ENCODE measurements around the gene CHP2. TPM values are rescaled to one million over a fixed set of nuclear protein-coding genes. Genes with fewer than 3 reads are reported as not detected.

Gene CHP2
- total and polyA plus RNA-seq, 9 donors: 0.04 to 10.4 (median 0.11) TPM

DNA sequence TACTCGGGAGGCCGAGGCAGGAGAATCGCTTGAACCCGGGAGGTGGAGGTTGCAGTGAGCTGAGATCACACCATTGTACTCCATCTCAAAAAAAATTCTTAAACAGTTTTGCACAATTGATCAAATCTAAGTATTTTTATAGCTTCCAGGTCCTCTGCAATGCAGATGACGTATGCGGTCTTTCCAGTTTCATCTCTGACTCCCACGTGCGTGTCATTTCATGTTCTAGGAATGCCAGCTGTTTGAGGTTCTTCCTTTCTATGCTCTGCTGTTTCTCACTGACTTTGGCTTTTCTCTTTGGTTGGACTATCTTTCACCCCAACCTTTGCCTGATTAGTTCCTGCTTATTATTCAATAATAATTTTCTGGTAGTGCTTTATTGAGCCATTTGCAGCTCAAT lies 16.2 kb downstream of the CHP2 start:
- 80% methylated on average over 4 of the region's 8 CpGs for WGBS (ENCODE audit: insufficient coverage)
- H3K27me3 ChIP-seq (ENCODE audit: control insufficient read depth, insufficient read depth, low read length): no peaks in the 10 kb centered on the region
- H3K36me3 ChIP-seq (ENCODE audit: control insufficient read depth, insufficient read depth, low read length): no peaks in the 10 kb centered on the region
- H3K4me1 ChIP-seq (ENCODE audit: control insufficient read depth, insufficient read depth, low read length): no peaks in the 10 kb centered on the region
- DNase-seq: no peak
- H3K27ac ChIP-seq (ENCODE audit: low read length): no peak overlapping the region
- no peaks in the 10 kb centered on the region for H3K9me3 ChIP-seq (replicated peaks; ENCODE audit: control insufficient read depth, low read depth, low read length)
- no peak overlapping the region for H3K4me3 ChIP-seq (ENCODE audit: low read length)

DNA sequence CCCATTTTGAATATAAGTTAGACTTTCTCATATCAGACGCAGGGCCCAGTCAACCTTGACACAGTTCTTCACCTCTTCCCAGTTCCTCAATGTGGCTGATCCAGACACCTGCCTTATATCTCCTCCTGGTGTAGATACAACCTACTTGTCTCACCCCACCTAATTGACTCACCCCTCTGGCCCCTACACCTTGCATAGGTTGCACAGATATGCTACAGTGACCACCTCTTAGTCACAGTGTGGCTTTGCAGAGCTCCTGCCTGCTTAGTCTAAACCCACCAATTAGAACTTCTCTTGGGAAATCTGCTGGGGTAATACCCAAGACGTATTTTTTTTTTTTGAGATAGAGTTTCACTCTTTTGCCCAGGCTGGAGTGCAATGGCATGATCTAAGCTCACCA lies 16.8 kb downstream of the CHP2 start:
- Histone ChIP-seq H3K4me1 (ENCODE audit: control insufficient read depth, insufficient read depth, low read length) (no peaks in the 10 kb centered on the region), H3K36me3 (ENCODE audit: control insufficient read depth, insufficient read depth, low read length) (no peaks in the 10 kb centered on the region), H3K4me3 (ENCODE audit: low read length) (no peak overlapping the region), H3K27me3 (ENCODE audit: control insufficient read depth, insufficient read depth, low read length) (no peaks in the 10 kb centered on the region), H3K9me3 (replicated peaks; ENCODE audit: control insufficient read depth, low read depth, low read length) (no peaks in the 10 kb centered on the region), H3K27ac (ENCODE audit: low read length) (no peak overlapping the region)
- WGBS (ENCODE audit: insufficient coverage): 0% methylated on average over 1 of the region's 2 CpGs
- DNase-seq: no peak

DNA sequence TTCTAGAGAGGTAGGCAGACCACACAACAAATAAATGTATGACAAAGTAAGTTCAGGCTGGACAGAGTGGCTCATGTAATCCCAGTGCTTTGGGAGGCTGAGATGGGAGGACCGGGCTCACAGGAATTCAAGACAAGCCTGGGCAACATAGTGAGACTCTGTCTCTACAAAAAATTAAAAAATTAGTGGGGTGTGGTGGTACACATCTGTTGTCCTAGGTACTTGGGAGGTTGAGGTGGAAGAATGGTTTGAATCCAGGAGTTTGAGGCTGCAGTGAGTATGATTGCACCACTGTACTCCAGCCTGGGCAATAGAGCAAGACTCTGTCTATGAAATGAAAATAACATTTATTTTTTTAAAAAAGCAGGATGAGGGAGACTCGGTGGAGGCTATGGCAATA lies 18.5 kb downstream of the CHP2 start:
- Histone ChIP-seq H3K27me3 (ENCODE audit: control insufficient read depth, insufficient read depth, low read length) (no peaks in the 10 kb centered on the region), H3K27ac (ENCODE audit: low read length) (no peak overlapping the region), H3K36me3 (ENCODE audit: control insufficient read depth, insufficient read depth, low read length) (no peaks in the 10 kb centered on the region), H3K4me3 (ENCODE audit: low read length) (no peak overlapping the region), H3K4me1 (ENCODE audit: control insufficient read depth, insufficient read depth, low read length) (no peaks in the 10 kb centered on the region), H3K9me3 (replicated peaks; ENCODE audit: control insufficient read depth, low read depth, low read length) (no peaks in the 10 kb centered on the region)
- 83% methylated on average over 2 of the region's 2 CpGs for WGBS (ENCODE audit: insufficient coverage)
- DNase-seq: no peak

DNA sequence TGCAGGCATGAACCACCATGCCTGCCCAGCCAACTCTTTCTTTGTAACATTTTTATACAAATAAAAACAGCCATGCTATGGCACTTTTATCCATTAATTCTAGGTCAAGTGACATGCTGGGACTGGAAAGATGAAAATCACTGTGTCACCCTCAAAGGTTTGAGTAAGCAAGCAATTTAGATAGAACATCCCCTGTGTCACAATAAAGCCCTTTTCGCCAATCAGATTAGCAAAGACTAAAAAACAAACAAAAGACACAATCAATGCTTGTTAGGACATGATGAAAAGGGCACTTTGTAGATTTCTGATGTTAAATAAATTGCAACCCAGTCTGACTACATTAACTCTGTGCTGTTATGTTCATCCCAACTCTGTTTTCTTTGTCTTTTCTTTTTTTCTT lies 26.4 kb downstream of the CHP2 start:
- Histone ChIP-seq H3K4me3 (ENCODE audit: low read length) (no peak overlapping the region), H3K4me1 (ENCODE audit: control insufficient read depth, insufficient read depth, low read length) (no peaks in the 10 kb centered on the region), H3K27ac (ENCODE audit: low read length) (no peak overlapping the region), H3K9me3 (replicated peaks; ENCODE audit: control insufficient read depth, low read depth, low read length) (no peaks in the 10 kb centered on the region), H3K27me3 (ENCODE audit: control insufficient read depth, insufficient read depth, low read length) (no peaks in the 10 kb centered on the region), H3K36me3 (ENCODE audit: control insufficient read depth, insufficient read depth, low read length) (no peaks in the 10 kb centered on the region)
- no CpG with 5 or more reads among the region's 1 CpG for WGBS (ENCODE audit: insufficient coverage)
- no peak for DNase-seq

DNA sequence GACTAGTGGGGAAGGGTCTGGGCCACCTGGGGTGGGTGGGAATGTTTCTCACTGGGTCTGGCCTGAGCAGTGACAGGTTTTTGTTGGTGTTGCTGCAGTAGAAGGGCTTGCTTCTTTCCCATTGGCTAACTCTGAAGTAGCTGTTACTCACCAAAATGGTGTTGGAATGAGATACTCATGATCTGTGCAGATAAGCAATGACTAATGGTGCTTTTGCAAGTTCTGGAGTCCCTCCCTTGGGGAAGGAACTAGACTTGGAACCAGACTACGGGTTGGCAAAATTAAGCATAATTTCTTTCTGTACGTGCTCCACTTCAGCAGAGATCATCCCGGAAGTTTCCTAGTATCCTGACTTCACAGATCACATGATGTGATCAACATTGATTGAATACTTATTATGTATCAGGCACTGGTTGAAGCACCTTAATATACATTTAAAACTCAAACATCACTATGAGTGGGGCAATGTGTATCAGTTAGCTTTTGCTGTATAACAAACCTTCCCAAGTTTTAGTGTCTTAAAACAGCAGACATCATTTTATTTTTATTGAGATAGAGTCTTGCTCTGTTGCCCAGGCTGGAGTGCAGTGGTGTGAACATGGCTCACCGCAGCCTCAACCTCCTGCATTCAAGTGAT lies 30.1 kb downstream of the CHP2 start:
- no peaks in the 10 kb centered on the region for H3K36me3 ChIP-seq (ENCODE audit: control insufficient read depth, insufficient read depth, low read length)
- H3K4me1 ChIP-seq (ENCODE audit: control insufficient read depth, insufficient read depth, low read length): no peaks in the 10 kb centered on the region
- H3K9me3 ChIP-seq (replicated peaks; ENCODE audit: control insufficient read depth, low read depth, low read length): no peaks in the 10 kb centered on the region
- no peak for DNase-seq
- H3K27me3 ChIP-seq (ENCODE audit: control insufficient read depth, insufficient read depth, low read length): no peaks in the 10 kb centered on the region
- H3K27ac ChIP-seq (ENCODE audit: low read length): no peak overlapping the region
- 100% methylated on average over 1 of the region's 4 CpGs for WGBS (ENCODE audit: insufficient coverage)
- H3K4me3 ChIP-seq (ENCODE audit: low read length): no peak overlapping the region

DNA sequence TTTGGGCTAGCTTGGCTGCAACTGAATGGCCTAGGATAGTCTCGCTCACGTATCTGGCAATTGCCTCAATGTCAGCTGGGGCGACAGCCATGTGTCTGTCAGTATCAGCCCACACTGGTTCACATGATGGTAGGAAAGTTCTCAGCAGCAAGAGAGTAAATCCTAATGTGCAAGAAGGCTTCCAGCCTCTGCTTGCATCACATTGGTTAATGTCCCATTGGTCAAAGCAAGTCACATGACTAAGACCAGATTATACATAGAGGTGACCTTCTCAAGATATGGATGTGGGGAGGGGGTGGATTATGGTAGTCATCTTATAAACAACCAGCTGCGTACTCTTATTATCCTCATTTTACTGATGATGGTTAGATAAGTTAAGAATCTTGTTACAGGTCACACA lies 31.0 kb downstream of the CHP2 start:
- Histone ChIP-seq H3K36me3 (ENCODE audit: control insufficient read depth, insufficient read depth, low read length) (no peaks in the 10 kb centered on the region), H3K27ac (ENCODE audit: low read length) (no peak overlapping the region), H3K27me3 (ENCODE audit: control insufficient read depth, insufficient read depth, low read length) (no peaks in the 10 kb centered on the region), H3K4me3 (ENCODE audit: low read length) (no peak overlapping the region), H3K4me1 (ENCODE audit: control insufficient read depth, insufficient read depth, low read length) (no peaks in the 10 kb centered on the region), H3K9me3 (replicated peaks; ENCODE audit: control insufficient read depth, low read depth, low read length) (no peaks in the 10 kb centered on the region)
- WGBS (ENCODE audit: insufficient coverage): 79% methylated on average over 3 of the region's 4 CpGs
- DNase-seq: no peak

DNA sequence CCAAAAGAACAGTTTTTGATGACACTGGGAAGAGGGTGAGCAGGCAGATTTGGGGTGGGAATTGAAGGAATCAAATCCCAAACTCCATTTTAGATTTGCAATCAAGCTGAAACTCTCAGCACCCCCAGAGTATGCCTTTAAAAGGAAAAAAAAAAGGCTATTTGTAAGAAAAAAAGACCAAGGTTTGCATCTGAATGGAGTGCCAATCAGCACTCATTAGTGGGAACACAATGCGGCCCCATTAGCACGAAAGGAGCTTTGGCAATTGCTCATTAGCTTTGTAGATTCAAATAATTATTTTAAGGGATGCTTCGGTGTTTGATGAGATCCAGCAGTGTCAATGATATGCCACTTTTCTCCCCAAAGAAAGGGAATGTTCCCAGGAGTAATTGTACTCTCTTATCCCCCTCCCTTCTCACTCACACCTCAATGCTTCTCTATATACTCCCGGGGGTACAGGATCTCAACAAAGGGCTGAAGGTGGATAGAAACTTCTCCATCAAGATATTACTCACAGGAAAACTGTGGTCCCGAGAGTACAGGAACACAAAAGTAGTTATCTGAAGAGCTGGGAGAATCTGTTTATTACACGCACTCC lies 32.2 kb downstream of the CHP2 start:
- no peak overlapping the region for H3K4me3 ChIP-seq (ENCODE audit: low read length)
- no peaks in the 10 kb centered on the region for H3K27me3 ChIP-seq (ENCODE audit: control insufficient read depth, insufficient read depth, low read length)
- H3K27ac ChIP-seq (ENCODE audit: low read length): no peak overlapping the region
- H3K36me3 ChIP-seq (ENCODE audit: control insufficient read depth, insufficient read depth, low read length): no peaks in the 10 kb centered on the region
- no peaks in the 10 kb centered on the region for H3K4me1 ChIP-seq (ENCODE audit: control insufficient read depth, insufficient read depth, low read length)
- no peak for DNase-seq
- WGBS (ENCODE audit: insufficient coverage): 0% methylated on average over 1 of the region's 6 CpGs
- no peaks in the 10 kb centered on the region for H3K9me3 ChIP-seq (replicated peaks; ENCODE audit: control insufficient read depth, low read depth, low read length)

DNA sequence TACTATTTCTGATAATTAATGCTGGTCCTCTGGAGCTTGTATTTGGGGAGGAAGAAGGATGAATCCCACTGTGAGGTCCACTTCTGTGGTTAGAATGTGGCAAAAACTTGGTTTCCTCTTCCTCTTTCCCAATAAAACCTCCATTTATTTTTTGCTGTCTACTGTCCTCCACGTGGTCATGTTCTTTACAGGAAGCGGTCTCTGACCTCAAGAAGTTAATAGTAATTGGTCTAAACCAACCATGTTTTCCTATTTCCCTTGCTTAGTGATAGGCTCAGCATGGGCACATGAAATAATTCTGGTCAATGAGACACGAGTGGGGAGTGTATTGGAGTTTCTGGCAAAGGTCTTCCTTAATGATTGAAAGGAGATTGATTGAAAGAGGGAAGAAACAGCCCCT lies 33.9 kb downstream of the CHP2 start:
- DNase-seq: peak; percentile 14
- H3K36me3 ChIP-seq (ENCODE audit: control insufficient read depth, insufficient read depth, low read length): no peaks in the 10 kb centered on the region
- H3K27ac ChIP-seq (ENCODE audit: low read length): no peak overlapping the region
- H3K9me3 ChIP-seq (replicated peaks; ENCODE audit: control insufficient read depth, low read depth, low read length): no peaks in the 10 kb centered on the region
- H3K4me1 ChIP-seq (ENCODE audit: control insufficient read depth, insufficient read depth, low read length): no peaks in the 10 kb centered on the region
- H3K27me3 ChIP-seq (ENCODE audit: control insufficient read depth, insufficient read depth, low read length): no peaks in the 10 kb centered on the region
- no peak overlapping the region for H3K4me3 ChIP-seq (ENCODE audit: low read length)
- 13% methylated on average over 1 of the region's 3 CpGs for WGBS (ENCODE audit: insufficient coverage)

DNA sequence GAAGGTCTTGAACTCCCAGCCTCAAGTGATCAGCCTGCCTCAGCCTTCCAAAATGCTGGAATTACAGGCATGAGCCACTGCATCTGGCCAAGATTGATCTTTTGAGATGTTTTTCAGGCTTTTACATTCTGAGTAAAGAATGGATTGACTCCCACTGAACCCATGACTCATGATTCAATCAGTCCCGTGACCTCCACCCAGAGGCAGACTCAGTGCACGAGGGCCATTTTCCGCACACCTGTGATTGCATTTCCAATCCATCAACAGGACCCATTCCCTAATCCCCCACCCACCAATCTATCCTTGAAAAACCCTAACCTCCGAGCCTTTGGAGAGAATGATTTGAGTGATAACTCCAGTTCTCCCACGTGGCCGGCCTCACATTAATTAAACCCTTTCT lies 40.6 kb downstream of the CHP2 start:
- Histone ChIP-seq H3K4me3 (ENCODE audit: low read length) (no peak overlapping the region), H3K27me3 (ENCODE audit: control insufficient read depth, insufficient read depth, low read length) (no peaks in the 10 kb centered on the region), H3K4me1 (ENCODE audit: control insufficient read depth, insufficient read depth, low read length) (no peaks in the 10 kb centered on the region), H3K9me3 (replicated peaks; ENCODE audit: control insufficient read depth, low read depth, low read length) (no peaks in the 10 kb centered on the region), H3K36me3 (ENCODE audit: control insufficient read depth, insufficient read depth, low read length) (no peaks in the 10 kb centered on the region), H3K27ac (ENCODE audit: low read length) (no peak overlapping the region)
- no peak for DNase-seq
- 70% methylated on average over 3 of the region's 6 CpGs for WGBS (ENCODE audit: insufficient coverage)

DNA sequence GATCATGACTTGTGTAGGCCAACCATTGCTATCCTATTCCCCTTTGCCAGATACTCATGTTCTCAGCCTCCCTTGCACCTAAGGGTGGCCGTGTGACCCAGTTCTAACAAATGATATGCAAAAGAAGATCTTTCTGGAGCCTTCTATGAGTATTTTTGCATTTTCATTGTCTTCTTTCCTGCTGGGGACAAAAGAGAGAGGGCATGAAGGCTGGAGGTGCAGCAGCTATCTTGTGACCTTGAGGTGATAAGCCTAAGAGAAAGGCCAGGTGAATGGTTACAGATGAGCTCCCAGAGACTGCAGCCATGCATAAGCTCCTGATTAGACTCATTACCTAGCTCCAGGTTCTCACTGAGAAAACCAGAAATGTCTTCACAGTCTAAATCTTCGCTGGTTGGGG lies 42.1 kb downstream of the CHP2 start:
- Histone ChIP-seq H3K27ac (ENCODE audit: low read length) (no peak overlapping the region), H3K27me3 (ENCODE audit: control insufficient read depth, insufficient read depth, low read length) (no peaks in the 10 kb centered on the region)

DNA sequence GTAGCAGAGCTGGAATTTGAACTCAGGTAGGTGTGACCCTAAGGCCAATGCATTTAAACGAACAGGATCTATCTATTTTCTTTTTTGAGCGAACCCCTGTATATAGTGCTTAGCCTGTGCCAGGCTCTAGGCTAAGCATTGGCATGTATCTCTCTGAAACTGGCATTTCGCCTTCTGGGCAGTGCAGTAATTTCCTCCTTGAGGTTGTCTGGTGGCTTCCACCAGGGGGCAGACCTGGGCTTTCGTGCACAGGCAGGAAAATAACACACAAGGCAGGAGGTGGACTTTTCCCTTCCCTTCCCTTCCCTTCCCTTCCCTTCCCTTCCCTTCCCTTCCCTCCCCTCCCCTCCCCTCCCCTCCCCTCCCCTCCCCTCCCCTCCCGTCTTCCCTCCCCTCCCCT lies 46.6 kb downstream of the CHP2 start:
- H3K9me3 ChIP-seq (replicated peaks; ENCODE audit: control insufficient read depth, low read depth, low read length): no peaks in the 10 kb centered on the region
- H3K4me1 ChIP-seq (ENCODE audit: control insufficient read depth, insufficient read depth, low read length): no peaks in the 10 kb centered on the region
- peak; percentile 44 for DNase-seq
- no peaks in the 10 kb centered on the region for H3K36me3 ChIP-seq (ENCODE audit: control insufficient read depth, insufficient read depth, low read length)
- H3K27me3 ChIP-seq (ENCODE audit: control insufficient read depth, insufficient read depth, low read length): peaks cover 2% of the 10 kb centered on the region
- H3K27ac ChIP-seq (ENCODE audit: low read length): no peak overlapping the region
- no peak overlapping the region for H3K4me3 ChIP-seq (ENCODE audit: low read length)
- 41% methylated on average over 2 of the region's 5 CpGs for WGBS (ENCODE audit: insufficient coverage)

More for the DNA sequence above, 42.1 kb downstream of the CHP2 start:
- H3K4me3 ChIP-seq (ENCODE audit: low read length): no peak overlapping the region
- no CpG with 5 or more reads among the region's 2 CpGs for WGBS (ENCODE audit: insufficient coverage)
- no peaks in the 10 kb centered on the region for H3K36me3 ChIP-seq (ENCODE audit: control insufficient read depth, insufficient read depth, low read length)
- DNase-seq: no peak
- no peaks in the 10 kb centered on the region for H3K4me1 ChIP-seq (ENCODE audit: control insufficient read depth, insufficient read depth, low read length)
- no peaks in the 10 kb centered on the region for H3K9me3 ChIP-seq (replicated peaks; ENCODE audit: control insufficient read depth, low read depth, low read length)
